Thyroid gland (tissue), 4 donors: ENCODE data around the gene RPL23. TPM values are rescaled to one million over a fixed set of nuclear protein-coding genes. Genes with fewer than 3 reads are reported as not detected.

Experiments
- DNase-seq, 2 donors: peaks; one replicate each; pipeline ENCODE4 v3.0.0-alpha.2; 2019
- H3K27ac ChIP-seq, 3 donors: fragments of 200-600 bp; sonication (generic); 1 replicate in 2 of 3; 2 replicates in 1 of 3; pipeline ENCODE4 v1.5.1; 2016 to 2019; ENCODE audit warnings: mild to moderate bottlenecking in 1 of 3, moderate library complexity in 1 of 3
- H3K27me3 ChIP-seq: fragments of 200-600 bp; sonication (generic); one replicate; pipeline ENCODE4 v1.5.1; 2019
- H3K36me3 ChIP-seq, 2 donors: fragments of 200-600 bp; sonication (generic); one replicate each; pipeline ENCODE4 v1.5.1; 2016 to 2019
- H3K4me1 ChIP-seq, 2 donors: fragments of 200-600 bp; sonication (generic); one replicate each; pipeline ENCODE4 v1.5.1; 2017 to 2019
- H3K4me3 ChIP-seq, 3 donors: fragments of 200-600 bp; sonication (generic); replicated peaks in 1 of 3; 1 replicate in 2 of 3; 2 replicates in 1 of 3; pipeline ENCODE4 v1.5.1; 2016; ENCODE audit warnings: mild to moderate bottlenecking in 1 of 3
- H3K9me3 ChIP-seq: fragments of 200-600 bp; sonication (generic); one replicate; pipeline ENCODE4 v1.5.1; 2017
- POLR2A ChIP-seq, 2 donors: fragments of 450-650 bp; IDR thresholded peaks; one replicate each; pipeline ENCODE4 v1.6.1; 2017; ENCODE audit warnings: antibody characterized with exemption in 2 of 2, mild to moderate bottlenecking in 2 of 2, moderate library complexity in 1 of 2
- WGBS, 2 donors: methylation state at CpG; one replicate each; pipeline ENCODE4 v1.1.5; 2017; 5-methylcytosine and 5-hydroxymethylcytosine counted together
- intact Hi-C: fragments of 100-400 bp; cut with DNase I; formaldehyde crosslinking; loops from one replicate; pipeline ENCODE4 v1.15.1; 2023
- total RNA-seq, 4 donors: library from RNA; depleted of rRNA; stranded (reverse); fragments of >200 nt; gene quantifications; one replicate each; pipeline ENCODE4 v1.2.3, GENCODE V29; 2016
- TF ChIP-seq, protein P1 (sequence below), 6 experiments: fragments of 200-600 bp in 3 of 6; fragments of 450-650 bp in 3 of 6; sonication (generic) in 3 of 6; IDR thresholded peaks; one replicate each; pipeline ENCODE4 v1.5.1; 2016 to 2019; ENCODE audit warnings: antibody characterized with exemption in 6 of 6, mild to moderate bottlenecking in 2 of 6, inconsistent platforms in 1 of 6, moderate library complexity in 1 of 6

Gene RPL23
- total RNA-seq, 4 donors from 2014 or later, result 1,055 to 2,735 (median 1,279) TPM

DNA sequence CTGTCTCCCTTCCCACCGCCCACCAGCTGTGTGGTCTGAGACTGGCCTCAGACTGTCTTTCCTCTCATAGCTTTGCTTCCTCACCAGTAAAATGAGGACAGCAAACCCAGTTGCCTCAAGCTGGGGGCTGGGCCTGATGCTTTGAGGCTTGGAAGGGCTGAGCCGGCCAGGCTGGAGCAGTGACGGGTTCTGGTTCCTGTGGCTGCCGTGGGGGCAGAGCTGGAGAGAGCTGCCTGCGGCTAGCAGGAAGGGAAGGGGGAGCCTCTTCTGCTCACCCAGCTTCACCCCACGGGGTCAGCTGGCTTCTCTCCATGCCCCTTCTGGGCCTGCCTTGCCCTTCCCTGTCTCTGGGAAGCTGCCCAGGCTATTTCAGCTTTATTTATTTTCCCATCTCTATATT lies 40.1 kb upstream of the RPL23 start:
- Histone ChIP-seq H3K36me3 (peaks cover 24 to 25% of the 10 kb centered on the region in 2 donors), H3K27me3 (no peaks in the 10 kb centered on the region), H3K27ac (peak overlapping the region in 2 of 3 donors; percentile 39 to 58), H3K4me3 (no peak overlapping the region), H3K4me1 (peaks cover 11 to 46% of the 10 kb centered on the region in 2 donors), H3K9me3 (no peaks in the 10 kb centered on the region)
- peak in 1 of 2 donors; percentile 14 for DNase-seq
- intact Hi-C loops, result no loop called here
- 65 to 66% methylated on average over 6 of the region's 6 CpGs for WGBS, 2 donors
- TF ChIP-seq, protein P1, sequence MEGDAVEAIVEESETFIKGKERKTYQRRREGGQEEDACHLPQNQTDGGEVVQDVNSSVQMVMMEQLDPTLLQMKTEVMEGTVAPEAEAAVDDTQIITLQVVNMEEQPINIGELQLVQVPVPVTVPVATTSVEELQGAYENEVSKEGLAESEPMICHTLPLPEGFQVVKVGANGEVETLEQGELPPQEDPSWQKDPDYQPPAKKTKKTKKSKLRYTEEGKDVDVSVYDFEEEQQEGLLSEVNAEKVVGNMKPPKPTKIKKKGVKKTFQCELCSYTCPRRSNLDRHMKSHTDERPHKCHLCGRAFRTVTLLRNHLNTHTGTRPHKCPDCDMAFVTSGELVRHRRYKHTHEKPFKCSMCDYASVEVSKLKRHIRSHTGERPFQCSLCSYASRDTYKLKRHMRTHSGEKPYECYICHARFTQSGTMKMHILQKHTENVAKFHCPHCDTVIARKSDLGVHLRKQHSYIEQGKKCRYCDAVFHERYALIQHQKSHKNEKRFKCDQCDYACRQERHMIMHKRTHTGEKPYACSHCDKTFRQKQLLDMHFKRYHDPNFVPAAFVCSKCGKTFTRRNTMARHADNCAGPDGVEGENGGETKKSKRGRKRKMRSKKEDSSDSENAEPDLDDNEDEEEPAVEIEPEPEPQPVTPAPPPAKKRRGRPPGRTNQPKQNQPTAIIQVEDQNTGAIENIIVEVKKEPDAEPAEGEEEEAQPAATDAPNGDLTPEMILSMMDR (IDR thresholded peaks at IDR 0.05), result no peak
- no peak for TF ChIP-seq POLR2A (IDR thresholded peaks at IDR 0.05)

DNA sequence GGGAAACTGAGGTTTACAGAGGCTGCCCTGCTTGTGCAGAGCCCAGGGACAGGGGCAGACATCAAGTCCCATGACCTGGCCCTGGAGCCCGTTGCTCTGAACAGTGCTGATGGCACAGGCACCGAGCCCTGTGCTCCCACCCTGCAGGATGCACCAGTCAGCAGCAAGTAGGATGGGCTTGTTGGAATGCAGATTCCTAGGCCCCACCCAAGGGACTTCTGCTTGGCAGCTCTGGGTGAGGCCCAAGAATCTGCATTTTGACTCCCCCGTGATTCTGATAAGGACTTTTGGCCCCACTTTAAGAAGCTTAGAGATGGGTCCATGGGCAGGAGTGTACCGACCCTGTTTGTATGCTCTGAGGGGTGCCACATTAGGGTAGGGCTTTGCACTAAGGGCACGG lies 39.6 kb upstream of the RPL23 start:
- H3K27ac ChIP-seq, result peak overlapping the region in 1 of 3 donors; percentile 39
- H3K4me3 ChIP-seq, result no peak overlapping the region
- no peaks in the 10 kb centered on the region for H3K9me3 ChIP-seq
- TF ChIP-seq, protein P1 (IDR thresholded peaks at IDR 0.05), result no peak
- TF ChIP-seq POLR2A (IDR thresholded peaks at IDR 0.05), result no peak
- intact Hi-C loops, result no loop called here
- peaks cover 11 to 41% of the 10 kb centered on the region in 2 donors for H3K4me1 ChIP-seq
- no peak for DNase-seq
- peaks cover 24 to 25% of the 10 kb centered on the region in 2 donors for H3K36me3 ChIP-seq
- 76 to 77% methylated on average over 4 to 5 of the region's 5 CpGs for WGBS, 2 donors
- H3K27me3 ChIP-seq, result no peaks in the 10 kb centered on the region

DNA sequence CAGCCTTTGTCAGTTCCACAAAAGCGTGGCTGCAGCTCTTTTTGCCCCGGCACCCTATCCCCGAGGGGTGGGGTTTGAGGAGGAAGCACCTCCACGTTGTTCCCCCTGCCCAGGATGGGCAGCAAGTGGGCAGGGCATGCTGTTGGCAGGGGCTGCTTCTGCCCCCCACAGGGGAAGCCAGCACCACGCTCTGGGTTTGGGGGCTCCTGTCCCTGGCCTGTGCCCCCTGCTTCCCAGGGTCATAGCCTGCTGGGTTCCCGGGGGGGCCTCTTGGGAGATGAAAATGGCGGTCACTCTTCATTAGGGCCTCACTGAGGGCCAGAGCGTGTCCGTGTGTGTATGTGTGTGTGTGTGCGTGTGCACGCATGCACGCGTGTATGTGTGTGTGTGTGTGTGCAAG lies 39.1 kb upstream of the RPL23 start:
- WGBS, 2 donors, result 83 to 90% methylated on average over 10 to 11 of the region's 13 CpGs
- peaks cover 24 to 25% of the 10 kb centered on the region in 2 donors for H3K36me3 ChIP-seq
- H3K4me1 ChIP-seq, result peaks cover 11 to 36% of the 10 kb centered on the region in 2 donors
- no peaks in the 10 kb centered on the region for H3K27me3 ChIP-seq
- H3K9me3 ChIP-seq, result no peaks in the 10 kb centered on the region
- TF ChIP-seq, protein P1 (IDR thresholded peaks at IDR 0.05), result no peak
- no peak for TF ChIP-seq POLR2A (IDR thresholded peaks at IDR 0.05)
- H3K27ac ChIP-seq, result no peak overlapping the region
- no peak for DNase-seq
- intact Hi-C loops, result no loop called here
- H3K4me3 ChIP-seq, result no peak overlapping the region

DNA sequence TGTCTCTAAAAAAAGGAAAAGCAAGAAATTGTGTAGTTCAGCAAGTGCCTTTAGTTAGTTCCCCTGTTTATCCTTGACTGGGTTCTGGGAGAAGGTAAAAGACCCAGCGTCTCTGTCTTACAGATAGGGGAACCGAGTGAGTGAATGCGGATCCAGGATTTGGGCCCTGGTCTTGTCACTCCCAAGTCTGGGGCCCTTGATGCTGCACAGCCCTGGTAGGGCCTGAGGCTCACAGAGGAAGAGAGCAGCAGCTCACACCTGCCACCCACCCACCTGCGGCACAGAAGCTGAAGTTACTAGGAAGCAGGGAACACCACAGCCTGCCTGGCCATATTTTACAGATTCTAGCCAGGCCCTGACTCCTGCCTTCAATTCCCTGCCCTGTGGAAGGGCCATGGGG lies 38.6 kb upstream of the RPL23 start:
- no peak overlapping the region for H3K4me3 ChIP-seq
- TF ChIP-seq, protein P1 (IDR thresholded peaks at IDR 0.05), result no peak
- TF ChIP-seq POLR2A (IDR thresholded peaks at IDR 0.05), result no peak
- H3K9me3 ChIP-seq, result no peaks in the 10 kb centered on the region
- DNase-seq, result no peak
- no peaks in the 10 kb centered on the region for H3K27me3 ChIP-seq
- intact Hi-C loops, result no loop called here
- peaks cover 24 to 25% of the 10 kb centered on the region in 2 donors for H3K36me3 ChIP-seq
- H3K4me1 ChIP-seq, result peaks cover 11 to 30% of the 10 kb centered on the region in 2 donors
- H3K27ac ChIP-seq, result no peak overlapping the region
- 91 to 93% methylated on average over 4 of the region's 4 CpGs for WGBS, 2 donors

DNA sequence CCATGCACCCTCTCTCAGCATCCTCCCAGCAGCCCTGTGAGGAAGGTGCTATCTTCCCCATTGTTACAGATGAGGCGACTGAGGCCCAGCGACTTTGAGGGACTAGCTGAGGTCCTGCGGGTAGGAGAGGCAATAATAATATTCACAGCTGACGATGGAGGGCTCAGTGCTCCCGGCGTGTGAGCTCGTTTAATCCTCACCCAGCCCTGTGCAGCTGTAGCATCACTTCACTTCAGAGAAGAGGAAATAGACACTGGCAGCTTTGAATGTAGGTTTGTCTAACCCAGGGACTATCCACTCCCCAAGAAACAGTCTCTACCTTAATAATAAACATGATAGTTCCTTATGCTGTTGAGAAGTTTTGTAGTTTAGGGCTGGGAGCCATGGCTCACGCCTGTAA lies 37.9 kb upstream of the RPL23 start:
- TF ChIP-seq POLR2A (IDR thresholded peaks at IDR 0.05), result no peak
- TF ChIP-seq, protein P1 (IDR thresholded peaks at IDR 0.05), result no peak
- Histone ChIP-seq H3K27ac (no peak overlapping the region), H3K4me1 (peaks cover 6 to 29% of the 10 kb centered on the region in 2 donors), H3K27me3 (no peaks in the 10 kb centered on the region), H3K4me3 (no peak overlapping the region), H3K9me3 (no peaks in the 10 kb centered on the region), H3K36me3 (peaks cover 24 to 25% of the 10 kb centered on the region in 2 donors)
- intact Hi-C loops, result no loop called here
- DNase-seq, result no peak
- WGBS, 2 donors, result 79 to 83% methylated on average over 5 to 8 of the region's 8 CpGs
